ENCODE results near the gene ABCC9.

Gene ABCC9

GRCh38 chr12:21945002-21945401 lies 3.8 kb upstream of the ABCC9 start:
- H3K27ac ChIP-seq: no peak overlapping the region
- no peak for DNase-seq
- no peak overlapping the region for H3K4me3 ChIP-seq (ENCODE audit: low read depth, low read length)
- H3K27me3 ChIP-seq (ENCODE audit: insufficient read depth, low read depth, severe bottlenecking): no peaks in the 10 kb centered on the region
- TF ChIP-seq CTCF (IDR thresholded peaks at IDR 0.05; ENCODE audit: low read depth, low read length): no peak
- no peaks in the 10 kb centered on the region for H3K36me3 ChIP-seq
- H3K9me3 ChIP-seq (ENCODE audit: severe bottlenecking): peaks cover 11% of the 10 kb centered on the region

- no peak for TF ChIP-seq CTCF (IDR thresholded peaks at IDR 0.05; ENCODE audit: low read depth, low read length)
- H3K27ac ChIP-seq: no peak overlapping the region
- DNase-seq: no peak
- no peaks in the 10 kb centered on the region for H3K27me3 ChIP-seq (ENCODE audit: insufficient read depth, low read depth, severe bottlenecking)
- no peaks in the 10 kb centered on the region for H3K36me3 ChIP-seq
- peaks cover 11% of the 10 kb centered on the region for H3K9me3 ChIP-seq (ENCODE audit: severe bottlenecking)
- no peak overlapping the region for H3K4me3 ChIP-seq (ENCODE audit: low read depth, low read length)
Measured at GRCh38 chr12:21942377-21942703, 1.1 kb upstream of the ABCC9 start.

- peak; percentile 44; the same call in 1 of the 2 replicates for TF ChIP-seq CTCF (IDR thresholded peaks at IDR 0.05; ENCODE audit: low read depth, low read length)
- Histone ChIP-seq H3K27ac (peak overlapping the region; percentile 21), H3K9me3 (ENCODE audit: severe bottlenecking) (peaks cover 10% of the 10 kb centered on the region), H3K27me3 (ENCODE audit: insufficient read depth, low read depth, severe bottlenecking) (no peaks in the 10 kb centered on the region), H3K4me3 (ENCODE audit: low read depth, low read length) (peak overlapping the region; percentile 61), H3K36me3 (no peaks in the 10 kb centered on the region)
- DNase-seq: peak; percentile 14
Measured at GRCh38 chr12:21941506-21942376, 515 bp upstream of the ABCC9 start.

GRCh38 chr12:21939435-21939834 lies 1.8 kb downstream of the ABCC9 start:
- DNase-seq: no peak
- H3K9me3 ChIP-seq (ENCODE audit: severe bottlenecking): no peaks in the 10 kb centered on the region
- H3K27me3 ChIP-seq (ENCODE audit: insufficient read depth, low read depth, severe bottlenecking): no peaks in the 10 kb centered on the region
- no peak overlapping the region for H3K27ac ChIP-seq
- no peaks in the 10 kb centered on the region for H3K36me3 ChIP-seq
- no peak for TF ChIP-seq CTCF (IDR thresholded peaks at IDR 0.05; ENCODE audit: low read depth, low read length)
- H3K4me3 ChIP-seq (ENCODE audit: low read depth, low read length): no peak overlapping the region

GRCh38 chr12:21938879-21939278 lies 2.3 kb downstream of the ABCC9 start:
- Histone ChIP-seq H3K27ac (no peak overlapping the region), H3K27me3 (ENCODE audit: insufficient read depth, low read depth, severe bottlenecking) (no peaks in the 10 kb centered on the region), H3K4me3 (ENCODE audit: low read depth, low read length) (no peak overlapping the region), H3K9me3 (ENCODE audit: severe bottlenecking) (no peaks in the 10 kb centered on the region), H3K36me3 (no peaks in the 10 kb centered on the region)
- DNase-seq: no peak
- no peak for TF ChIP-seq CTCF (IDR thresholded peaks at IDR 0.05; ENCODE audit: low read depth, low read length)

- no peak overlapping the region for H3K27ac ChIP-seq
Measured at GRCh38 chr12:21934173-21934572, 7.1 kb downstream of the ABCC9 start.

More at GRCh38 chr12:21934173-21934572, 7.1 kb downstream of the ABCC9 start:
- Histone ChIP-seq H3K36me3 (no peaks in the 10 kb centered on the region), H3K9me3 (ENCODE audit: severe bottlenecking) (no peaks in the 10 kb centered on the region), H3K27me3 (ENCODE audit: insufficient read depth, low read depth, severe bottlenecking) (no peaks in the 10 kb centered on the region), H3K4me3 (ENCODE audit: low read depth, low read length) (no peak overlapping the region)
- DNase-seq: no peak
- TF ChIP-seq CTCF (IDR thresholded peaks at IDR 0.05; ENCODE audit: low read depth, low read length): no peak
